GM12872 (cell line): Measurements from ENCODE around the gene CNTN5.

ENCODE experiments used
- CTCF ChIP-seq: IDR thresholded peaks from 3 replicates; pipeline ENCODE4 v1.5.1; 2011; ENCODE audit warnings: low read depth, mild to moderate bottlenecking, low read length, moderate library complexity; ENCODE audit not compliant: insufficient read depth

CNTN5 gene

GRCh38 chr11:99199341-99199740, 178.6 kb downstream of the CNTN5 start:
- TF ChIP-seq CTCF = no peak

GRCh38 chr11:99200720-99201119, 180.0 kb downstream of the CNTN5 start:
- TF ChIP-seq CTCF = no peak

GRCh38 chr11:99208813-99209212, 188.1 kb downstream of the CNTN5 start:
- TF ChIP-seq CTCF = no peak

GRCh38 chr11:99229544-99229943, 208.8 kb downstream of the CNTN5 start:
- no peak for TF ChIP-seq CTCF

GRCh38 chr11:99234534-99234933, 213.8 kb downstream of the CNTN5 start:
- TF ChIP-seq CTCF = no peak

GRCh38 chr11:99238401-99238800, 217.7 kb downstream of the CNTN5 start:
- no peak for TF ChIP-seq CTCF

- TF ChIP-seq CTCF = no peak
Observed at GRCh38 chr11:99240192-99241030, 219.7 kb downstream of the CNTN5 start.

- TF ChIP-seq CTCF = no peak
Observed at GRCh38 chr11:99241066-99241465, 220.3 kb downstream of the CNTN5 start.
